GM19193 (cell line): ENCODE measurements around the gene CLCNKB.

Experiments used
- POLR2A ChIP-seq: IDR thresholded peaks from 4 replicates; pipeline ENCODE4 v1.6.1; 2011; ENCODE audit not compliant: insufficient read depth, insufficient read length; ENCODE audit errors: extremely low read depth

CLCNKB gene

DNA sequence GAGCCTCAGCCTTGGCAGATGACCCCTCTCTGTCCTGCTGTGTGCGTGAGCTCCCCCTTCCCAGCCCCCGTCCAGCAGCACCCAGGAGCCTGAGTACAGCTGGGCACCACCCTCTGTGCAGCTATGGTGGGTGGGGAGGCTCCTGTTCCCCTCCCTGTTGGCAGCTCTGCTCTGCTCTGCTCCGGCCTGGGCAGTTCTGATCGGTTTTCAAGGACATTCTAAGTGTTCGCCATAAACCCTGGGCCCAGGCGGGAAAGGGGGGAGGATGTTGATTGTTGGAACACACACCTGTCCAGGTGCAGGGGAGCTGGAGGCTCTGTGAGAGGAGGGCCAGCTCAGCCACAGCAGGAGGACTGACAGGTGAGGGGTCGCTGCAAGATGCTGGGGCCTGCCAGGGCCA, at the start of gene CLCNKB:
Gene CLCNKB (plus strand): TSS at position 262 of the 400 bp plus-strand sequence. CDS start 711 bp downstream, outside the sequence.
- no peak for TF ChIP-seq POLR2A

DNA sequence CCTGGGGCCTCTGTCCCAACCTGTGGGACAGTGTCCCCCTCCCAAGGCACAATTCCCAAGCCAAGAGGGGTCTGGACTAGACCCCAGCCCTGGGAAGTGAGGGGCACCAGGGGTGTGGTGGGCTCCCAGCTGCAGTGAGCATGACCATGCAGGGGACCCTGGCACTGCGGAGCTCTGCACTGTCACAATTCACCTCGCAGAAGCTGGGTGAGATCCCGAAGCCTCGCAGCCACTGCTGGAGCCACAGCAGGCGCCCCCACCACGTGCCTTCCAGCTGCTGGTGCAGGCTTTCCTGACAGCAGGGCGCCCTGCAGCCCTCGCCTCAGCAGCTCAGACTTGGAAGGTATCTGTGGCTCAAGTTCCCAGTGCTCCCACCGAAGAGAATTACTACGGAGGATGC, 49.5 kb upstream of the CLCNKB start:
- TF ChIP-seq POLR2A = no peak

DNA sequence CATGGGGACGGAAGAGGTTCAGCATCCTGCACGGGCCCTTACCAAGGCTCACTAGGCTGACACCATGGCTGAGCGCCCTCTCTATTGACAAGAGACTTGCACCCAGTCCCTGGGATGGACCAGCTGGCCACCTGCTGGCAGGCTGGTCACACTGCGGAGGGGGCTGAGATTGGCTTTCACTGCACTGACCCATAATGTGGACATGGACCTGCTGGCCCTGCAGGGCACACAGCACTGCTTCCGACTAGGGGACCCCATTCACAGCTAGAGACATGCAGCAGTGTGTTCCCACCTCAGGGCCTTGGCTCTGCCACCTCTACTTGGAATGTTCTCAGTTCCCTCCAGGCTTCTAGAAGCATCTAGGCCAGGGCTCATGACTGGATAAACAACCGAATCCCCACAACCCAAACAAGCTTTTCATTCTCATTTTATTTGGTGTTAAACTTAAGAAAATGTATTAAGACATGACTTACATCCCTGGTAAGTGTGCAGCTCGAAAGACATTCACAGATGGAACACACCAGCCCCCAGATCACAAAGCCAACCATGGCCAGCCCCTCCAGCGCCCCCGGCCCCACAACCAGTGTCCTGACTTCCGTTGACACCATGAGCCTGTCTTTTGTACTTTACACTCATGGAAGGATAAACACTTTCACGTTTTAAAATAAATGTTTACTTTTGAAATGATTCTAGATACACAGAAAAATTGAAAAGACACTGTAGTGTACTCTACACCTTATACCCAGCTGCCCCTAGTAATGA, 48.8 kb upstream of the CLCNKB start:
- TF ChIP-seq POLR2A = no peak

GRCh38 chr1:15997076-15997585, 46.5 kb upstream of the CLCNKB start:
- TF ChIP-seq POLR2A = no peak

DNA sequence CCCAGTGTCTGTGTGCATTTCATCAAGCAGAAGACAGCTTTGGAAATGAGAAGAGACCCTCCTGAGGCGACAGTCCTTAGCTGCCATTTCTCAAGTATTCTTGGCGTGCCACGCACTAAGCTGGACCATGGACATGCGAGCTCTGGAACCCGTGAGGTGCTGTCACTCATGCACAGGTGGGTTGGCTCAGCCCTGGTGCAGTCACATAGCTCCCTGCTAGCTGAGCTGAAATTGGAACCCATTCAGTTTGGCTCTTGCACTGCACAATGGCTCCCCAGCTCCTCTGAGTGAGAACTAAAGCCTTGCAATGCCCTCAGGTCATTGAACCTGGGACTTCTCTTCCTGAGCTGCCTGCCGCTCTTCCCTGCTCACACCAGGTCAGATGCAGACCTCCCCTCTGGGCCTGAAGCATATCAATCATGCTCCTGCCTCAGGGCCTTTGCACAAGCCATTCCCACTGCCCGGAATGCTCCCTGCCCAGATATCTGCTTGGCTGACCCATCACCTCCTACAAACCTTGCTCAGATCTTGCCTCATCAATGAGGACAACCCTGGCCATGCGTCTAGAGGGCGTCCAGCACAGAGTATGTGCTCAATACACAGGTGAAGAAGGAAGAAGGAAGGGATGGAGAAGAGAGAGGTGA, 45.8 kb upstream of the CLCNKB start:
- no peak for TF ChIP-seq POLR2A

- no peak for TF ChIP-seq POLR2A
Observed at GRCh38 chr1:15998929-15999328, 44.7 kb upstream of the CLCNKB start.

GRCh38 chr1:16005597-16005996, 38.0 kb upstream of the CLCNKB start:
- no peak for TF ChIP-seq POLR2A

DNA sequence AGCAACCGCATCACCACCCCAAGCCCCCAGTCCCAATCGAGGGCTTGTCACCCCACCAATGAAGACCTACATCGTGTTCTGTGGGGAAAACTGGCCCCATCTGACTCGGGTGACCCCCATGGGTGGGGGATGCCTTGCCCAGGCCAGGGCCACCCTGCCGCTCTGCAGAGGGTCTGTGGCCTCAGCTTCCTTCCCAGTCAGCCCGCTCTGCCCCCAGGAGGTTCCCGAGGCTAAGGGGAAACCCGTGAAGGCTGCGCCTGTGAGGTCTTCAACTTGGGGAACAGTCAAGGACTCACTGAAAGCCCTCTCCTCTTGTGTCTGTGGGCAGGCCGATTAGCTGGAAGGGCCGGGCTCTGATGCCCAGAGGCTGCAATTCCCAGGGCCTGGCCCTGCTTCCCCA, 37.6 kb upstream of the CLCNKB start:
- no peak for TF ChIP-seq POLR2A

DNA sequence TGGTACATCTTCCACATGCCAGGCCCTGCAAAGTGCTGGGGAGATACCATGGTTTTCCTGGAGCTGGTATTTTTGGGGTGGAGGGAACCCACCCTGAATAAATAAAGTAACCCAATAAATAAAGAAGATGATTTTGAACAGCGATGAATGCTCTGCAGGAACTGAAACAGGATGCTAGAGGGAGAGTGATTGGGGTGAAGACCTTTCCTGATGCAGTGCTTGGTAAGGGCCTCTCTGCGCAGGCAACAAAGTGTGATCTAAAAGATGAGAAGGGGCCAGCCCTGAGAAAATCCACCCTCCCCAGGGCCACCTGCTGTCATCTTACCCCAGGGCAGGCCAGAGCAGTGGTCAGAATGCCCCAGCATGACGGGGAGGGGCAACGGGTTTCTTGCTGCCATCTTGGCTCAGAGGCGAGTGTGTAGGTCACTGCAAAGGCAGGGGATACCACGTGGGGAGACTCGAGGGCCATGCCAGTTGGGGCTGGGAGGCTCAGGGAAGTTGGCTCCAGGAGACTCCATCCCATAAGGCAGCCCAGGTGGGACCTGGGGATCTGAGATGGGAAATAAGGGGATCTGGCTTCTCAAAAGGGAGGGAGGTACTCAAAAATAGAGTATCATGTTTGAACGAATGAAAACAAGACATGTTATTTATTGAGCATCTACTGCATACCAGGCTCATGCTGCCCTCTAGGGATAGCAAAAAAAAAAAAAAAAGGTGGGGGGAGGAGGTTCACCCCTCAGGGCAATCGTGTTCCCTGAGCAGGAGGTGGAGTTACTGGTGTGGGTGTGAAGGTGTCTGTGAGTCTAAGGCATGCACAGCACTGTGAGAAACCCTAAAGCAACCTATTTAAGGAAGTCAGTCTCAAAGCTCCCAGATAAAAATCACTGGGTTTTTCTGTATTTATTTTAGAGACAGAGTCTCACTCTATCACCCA, 36.8 kb upstream of the CLCNKB start:
- no peak for TF ChIP-seq POLR2A

- no peak for TF ChIP-seq POLR2A
Observed at GRCh38 chr1:16007671-16008341, 35.8 kb upstream of the CLCNKB start.

DNA sequence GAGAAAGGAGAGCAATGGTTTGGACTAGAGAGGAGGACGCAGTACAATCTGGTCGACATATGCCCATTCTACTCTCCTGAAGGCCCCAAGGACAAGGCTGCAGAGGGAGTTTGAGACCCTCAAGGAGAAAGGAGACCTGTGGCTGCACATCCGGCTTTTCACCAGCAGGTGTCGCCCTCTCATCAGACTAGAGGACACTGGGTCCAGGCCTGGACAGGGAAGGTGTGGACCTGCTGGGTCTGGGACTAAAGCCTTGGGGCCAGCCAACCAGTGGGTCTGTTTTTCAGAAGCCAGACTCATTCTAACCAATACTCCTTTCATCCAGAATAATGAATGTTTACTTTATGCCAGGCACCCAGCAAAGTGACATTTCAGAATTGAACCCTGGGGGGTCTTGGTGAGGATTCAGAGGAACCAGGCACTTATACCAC, 34.5 kb upstream of the CLCNKB start:
- no peak for TF ChIP-seq POLR2A

- no peak for TF ChIP-seq POLR2A
Observed at GRCh38 chr1:16009678-16010077, 33.9 kb upstream of the CLCNKB start.

- no peak for TF ChIP-seq POLR2A
Observed at GRCh38 chr1:16010837-16011236, 32.7 kb upstream of the CLCNKB start.

GRCh38 chr1:16011936-16012589, 31.5 kb upstream of the CLCNKB start:
- TF ChIP-seq POLR2A = no peak
